ENCODE data around the gene ASF1A. TPM values are rescaled to one million over a fixed set of nuclear protein-coding genes. Genes with fewer than 3 reads are reported as not detected.

Gene ASF1A
- total RNA-seq, 1 donor from 2014 or later = 24.9 TPM

DNA sequence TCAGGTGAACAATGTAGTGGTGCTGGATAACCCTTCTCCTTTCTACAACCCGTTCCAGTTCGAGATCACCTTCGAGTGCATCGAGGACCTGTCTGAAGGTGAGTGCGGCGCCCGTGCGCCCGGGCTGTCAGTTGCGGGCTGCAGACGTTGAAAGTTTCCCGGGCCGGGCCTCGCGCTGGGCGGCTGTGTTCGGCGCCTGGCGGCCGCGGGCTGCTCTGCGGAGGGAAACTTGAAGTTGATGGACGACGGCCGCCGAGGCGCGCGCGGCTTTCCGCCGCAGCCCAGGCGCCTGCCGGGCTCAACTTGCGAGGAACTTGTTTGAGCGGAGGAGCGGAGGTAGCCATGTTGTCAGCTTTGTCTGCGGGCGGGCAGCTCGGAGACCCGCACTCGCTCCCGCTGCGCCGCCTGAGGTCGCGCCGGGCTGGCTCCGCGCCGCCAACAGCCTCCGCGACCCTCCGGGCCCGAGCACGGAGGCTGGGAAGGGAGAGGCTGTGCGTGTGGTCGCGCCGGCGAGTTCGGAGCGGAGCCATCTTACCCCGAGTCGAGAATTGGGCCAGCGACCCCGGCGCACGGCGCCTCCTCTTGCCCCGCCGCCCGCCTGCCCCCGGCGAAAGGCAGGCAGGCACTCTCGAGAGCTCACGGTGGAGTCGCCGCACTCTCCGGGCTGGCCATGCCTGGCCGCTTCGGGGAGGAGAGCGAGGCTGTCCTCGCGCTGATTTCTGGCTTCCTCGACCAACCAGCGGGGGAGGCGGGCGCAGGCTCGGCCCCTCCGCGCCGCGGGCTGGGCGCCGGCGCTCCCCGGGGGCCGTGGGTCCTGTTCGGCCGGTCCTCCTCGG, 691 bp downstream of the ASF1A start:
- no peaks in the 10 kb centered on the region for H3K9me3 Mint-ChIP-seq (ENCODE audit: unreplicated experiment)
- TF ChIP-seq CTCF (IDR thresholded peaks at IDR 0.05) = no peak

GRCh38 chr6:118895261-118895560, 1.3 kb downstream of the ASF1A start:
- peak overlapping the region; percentile 81 for H3K4me3 Mint-ChIP-seq (ENCODE audit: unreplicated experiment)
- H3K4me1 Mint-ChIP-seq (ENCODE audit: unreplicated experiment) = peaks cover 36% of the 10 kb centered on the region
- TF ChIP-seq CTCF (IDR thresholded peaks at IDR 0.05) = no peak
- no peaks in the 10 kb centered on the region for H3K27me3 Mint-ChIP-seq (ENCODE audit: unreplicated experiment)
- H3K36me3 Mint-ChIP-seq (ENCODE audit: unreplicated experiment) = peaks cover 11% of the 10 kb centered on the region
- H3K27ac Mint-ChIP-seq (ENCODE audit: unreplicated experiment) = peak overlapping the region; percentile 88
- H3K9me3 Mint-ChIP-seq (ENCODE audit: unreplicated experiment) = no peaks in the 10 kb centered on the region
- DNase-seq (ENCODE audit: extremely low spot score, unreplicated experiment) = no peak

More for the DNA sequence above, 691 bp downstream of the ASF1A start:
- H3K4me3 Mint-ChIP-seq (ENCODE audit: unreplicated experiment) = peak overlapping the region; percentile 89
- peaks cover 36% of the 10 kb centered on the region for H3K4me1 Mint-ChIP-seq (ENCODE audit: unreplicated experiment)
- no peaks in the 10 kb centered on the region for H3K27me3 Mint-ChIP-seq (ENCODE audit: unreplicated experiment)
- DNase-seq (ENCODE audit: extremely low spot score, unreplicated experiment) = peak; percentile 87
- peak overlapping the region; percentile 92 for H3K27ac Mint-ChIP-seq (ENCODE audit: unreplicated experiment)
- H3K36me3 Mint-ChIP-seq (ENCODE audit: unreplicated experiment) = peaks cover 9% of the 10 kb centered on the region

DNA sequence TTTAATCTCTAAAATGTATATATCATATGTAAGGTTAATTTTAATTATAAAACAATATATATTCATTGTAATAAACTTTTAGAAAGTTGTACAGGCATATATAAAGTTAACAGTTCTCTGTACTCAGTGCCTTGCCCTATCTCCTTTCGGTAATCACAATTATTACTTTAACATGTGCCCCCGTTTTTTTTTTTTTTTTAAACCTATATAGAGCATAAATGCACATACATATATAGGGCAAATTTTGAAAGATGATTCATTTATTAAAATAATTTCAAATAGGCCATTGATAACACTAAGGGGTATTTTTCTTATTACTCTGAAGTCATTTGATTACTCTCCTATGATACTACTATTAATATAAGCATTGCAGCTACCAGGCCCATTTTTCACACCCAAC, 1.9 kb downstream of the ASF1A start:
- TF ChIP-seq CTCF (IDR thresholded peaks at IDR 0.05) = no peak
- peaks cover 11% of the 10 kb centered on the region for H3K36me3 Mint-ChIP-seq (ENCODE audit: unreplicated experiment)
- H3K27me3 Mint-ChIP-seq (ENCODE audit: unreplicated experiment) = no peaks in the 10 kb centered on the region
- no peaks in the 10 kb centered on the region for H3K9me3 Mint-ChIP-seq (ENCODE audit: unreplicated experiment)
- peak overlapping the region; percentile 69 for H3K4me3 Mint-ChIP-seq (ENCODE audit: unreplicated experiment)
- peaks cover 37% of the 10 kb centered on the region for H3K4me1 Mint-ChIP-seq (ENCODE audit: unreplicated experiment)
- no peak for DNase-seq (ENCODE audit: extremely low spot score, unreplicated experiment)
- peak overlapping the region; percentile 86 for H3K27ac Mint-ChIP-seq (ENCODE audit: unreplicated experiment)

DNA sequence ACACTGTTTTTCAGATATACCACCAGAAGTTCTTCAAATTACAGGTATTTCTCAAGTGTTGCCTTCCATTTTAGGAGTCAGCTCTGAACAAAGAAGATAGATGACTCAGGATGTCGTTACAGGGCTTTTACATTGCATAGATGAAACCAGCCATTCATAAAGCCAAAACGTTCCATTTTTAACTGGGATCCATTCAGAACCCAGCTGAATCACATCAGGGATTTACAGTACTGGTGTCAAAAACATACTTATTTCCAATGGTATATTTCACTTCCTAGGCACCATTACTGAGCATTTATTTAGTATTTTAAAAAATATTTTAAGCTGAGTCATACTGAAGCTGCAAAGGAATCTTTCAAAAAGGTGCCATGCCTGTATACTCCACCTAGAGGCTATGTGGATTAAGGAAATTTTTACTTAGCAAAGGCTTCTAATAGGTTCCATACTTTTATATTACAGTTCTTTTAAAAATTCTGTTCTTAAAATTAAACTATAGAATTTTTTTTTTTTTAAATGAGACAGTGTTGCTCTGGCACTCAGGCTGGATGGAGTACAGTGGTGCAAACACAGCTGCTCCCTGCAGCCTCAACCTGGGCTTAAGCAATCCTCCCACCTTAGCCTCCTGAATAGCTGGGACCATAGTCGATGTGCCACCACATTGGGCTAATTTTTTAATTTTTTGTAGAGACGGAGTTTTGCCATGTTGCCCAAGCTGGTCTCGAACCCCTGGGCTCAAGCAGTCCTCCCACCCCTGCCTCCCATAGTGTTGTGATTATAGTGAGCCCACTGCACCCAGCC, 2.6 kb downstream of the ASF1A start:
- peak overlapping the region; percentile 69 for H3K4me3 Mint-ChIP-seq (ENCODE audit: unreplicated experiment)
- H3K36me3 Mint-ChIP-seq (ENCODE audit: unreplicated experiment) = peaks cover 11% of the 10 kb centered on the region
- peaks cover 39% of the 10 kb centered on the region for H3K4me1 Mint-ChIP-seq (ENCODE audit: unreplicated experiment)

More for the DNA sequence above, 2.6 kb downstream of the ASF1A start:
- peak; percentile 60 for TF ChIP-seq CTCF (IDR thresholded peaks at IDR 0.05)
- Mint-ChIP-seq H3K27me3 (ENCODE audit: unreplicated experiment) (no peaks in the 10 kb centered on the region), H3K27ac (ENCODE audit: unreplicated experiment) (peak overlapping the region; percentile 86), H3K9me3 (ENCODE audit: unreplicated experiment) (no peaks in the 10 kb centered on the region)
- DNase-seq (ENCODE audit: extremely low spot score, unreplicated experiment) = no peak

Measured in osteocyte (in vitro differentiated cells).